ENCODE results near the gene AOPEP.

The AOPEP gene

DNA sequence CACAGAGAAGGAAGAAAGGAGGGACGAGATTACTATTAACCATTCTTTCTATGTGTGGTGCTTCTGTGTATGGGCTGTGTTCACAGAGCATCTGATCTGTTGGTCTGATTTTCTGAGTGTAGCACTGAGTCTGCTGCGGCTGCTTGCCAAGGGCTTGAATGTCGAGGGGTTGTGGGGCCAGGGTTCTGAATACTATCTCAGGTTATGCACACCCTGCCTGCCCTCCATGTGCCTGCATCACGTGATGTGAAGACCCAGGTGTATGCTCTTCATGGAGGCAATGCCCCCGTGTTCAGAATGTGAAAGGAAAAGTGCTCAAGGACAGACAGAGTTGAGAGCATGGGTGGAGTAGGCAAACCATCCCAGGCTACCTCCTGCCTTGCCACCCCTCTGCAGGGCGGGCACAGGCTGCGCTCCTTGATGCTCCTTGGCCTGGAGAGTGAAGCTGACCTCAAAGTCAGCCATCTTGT, 336.1 kb downstream of the AOPEP start:
- no peak for DNase-seq (ENCODE audit: low spot score)

DNA sequence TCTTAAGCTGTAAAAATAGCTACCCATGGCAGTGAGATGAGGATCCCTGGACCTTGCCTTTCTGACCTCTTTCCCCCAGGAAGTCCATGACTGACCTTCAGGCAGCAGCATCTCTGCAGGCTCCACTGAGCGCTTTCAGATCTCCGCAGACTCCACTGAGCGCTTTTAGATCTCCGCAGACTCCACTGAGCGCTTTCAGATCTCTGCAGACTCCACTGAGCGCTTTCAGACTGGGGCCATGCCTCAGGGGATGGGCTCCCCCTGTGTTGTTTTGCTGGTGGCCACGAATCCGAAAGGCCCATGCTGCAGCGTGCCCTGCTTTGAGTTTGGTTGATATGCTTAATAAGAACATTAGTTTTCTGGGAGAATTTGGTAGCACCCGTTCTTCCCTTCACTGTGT, 336.8 kb downstream of the AOPEP start:
- DNase-seq (ENCODE audit: low spot score): no peak

DNA sequence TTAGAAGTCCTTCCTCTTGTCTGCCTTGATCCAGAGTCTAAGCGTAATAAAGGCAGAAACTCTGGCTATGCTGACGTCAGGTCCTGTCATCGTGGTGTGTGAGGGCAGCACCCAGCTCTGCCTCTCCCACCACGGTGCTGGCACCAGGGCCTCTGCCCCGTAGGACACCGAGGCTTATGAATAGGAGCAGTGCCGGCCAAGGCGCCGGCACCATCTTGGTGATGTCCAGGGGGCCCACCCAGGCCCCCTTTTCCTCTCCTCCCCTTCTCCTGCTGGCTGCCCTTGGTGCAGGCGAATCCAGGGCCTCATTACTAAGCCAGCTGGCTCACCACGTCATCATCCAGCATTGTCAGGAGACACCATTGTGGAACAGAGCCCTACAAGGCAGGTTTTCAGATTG, 338.7 kb downstream of the AOPEP start:
- DNase-seq (ENCODE audit: low spot score): no peak

DNA sequence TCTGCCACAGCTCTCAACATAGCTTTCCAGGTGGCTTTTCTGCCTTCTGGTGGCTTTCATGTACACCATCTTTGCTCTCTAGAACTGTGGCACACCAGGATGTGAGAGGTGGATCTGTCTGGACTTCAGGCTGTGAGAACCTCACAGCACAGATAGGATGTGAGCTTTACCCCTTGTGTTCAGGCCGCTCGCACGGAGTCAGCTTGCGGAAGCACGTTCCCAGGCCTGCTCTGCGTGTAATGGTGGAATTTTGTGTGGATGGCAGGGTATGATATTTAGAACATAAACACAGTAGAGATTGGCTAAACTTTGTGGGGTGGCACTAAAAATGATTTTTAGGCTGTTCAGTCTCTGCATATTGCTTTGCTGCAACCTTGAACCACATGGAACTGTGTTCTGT, 340.6 kb downstream of the AOPEP start:
- no peak for DNase-seq (ENCODE audit: low spot score)

DNA sequence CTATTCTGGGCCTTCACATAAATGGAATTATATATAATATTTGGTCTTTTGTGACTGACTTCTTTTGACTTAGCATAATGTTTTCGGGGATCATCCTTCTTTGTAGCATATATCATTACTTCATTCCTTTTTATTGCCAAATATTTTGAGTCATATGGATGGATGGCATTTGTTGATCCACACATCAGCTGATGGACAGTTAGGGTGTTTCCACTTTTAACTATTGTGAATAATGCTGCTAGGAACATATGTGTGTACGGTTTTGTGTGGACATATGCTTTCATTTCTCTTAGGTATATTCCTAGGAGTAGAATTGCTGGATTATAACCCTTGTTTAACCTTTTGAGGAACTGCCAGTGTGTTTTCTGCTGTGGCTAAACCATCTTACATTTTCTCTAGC, 341.4 kb downstream of the AOPEP start:
- no peak for DNase-seq (ENCODE audit: low spot score)

DNA sequence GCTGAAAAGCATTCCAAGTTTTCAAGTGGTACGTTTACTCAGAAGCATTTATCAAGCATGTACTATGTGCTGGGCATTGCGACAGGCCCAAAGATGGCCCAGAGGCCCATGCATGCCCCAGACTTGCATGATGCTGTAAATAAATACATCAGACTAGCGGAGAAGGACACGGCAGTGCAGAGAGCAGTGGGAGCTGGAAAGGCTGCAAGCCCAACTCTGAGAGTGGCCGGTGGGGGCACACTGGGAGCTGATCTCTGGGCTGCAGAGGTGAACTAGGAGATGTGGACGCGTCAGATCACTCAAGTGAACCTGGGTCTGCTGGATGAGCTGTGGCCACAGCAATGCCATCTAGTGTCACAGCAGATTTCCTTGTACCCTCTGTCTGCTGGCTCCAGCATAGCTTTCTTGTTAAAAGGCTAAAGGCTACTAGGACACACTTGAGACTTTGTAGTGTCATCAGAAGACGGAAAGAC, 344.1 kb downstream of the AOPEP start:
- DNase-seq (ENCODE audit: low spot score): no peak

DNA sequence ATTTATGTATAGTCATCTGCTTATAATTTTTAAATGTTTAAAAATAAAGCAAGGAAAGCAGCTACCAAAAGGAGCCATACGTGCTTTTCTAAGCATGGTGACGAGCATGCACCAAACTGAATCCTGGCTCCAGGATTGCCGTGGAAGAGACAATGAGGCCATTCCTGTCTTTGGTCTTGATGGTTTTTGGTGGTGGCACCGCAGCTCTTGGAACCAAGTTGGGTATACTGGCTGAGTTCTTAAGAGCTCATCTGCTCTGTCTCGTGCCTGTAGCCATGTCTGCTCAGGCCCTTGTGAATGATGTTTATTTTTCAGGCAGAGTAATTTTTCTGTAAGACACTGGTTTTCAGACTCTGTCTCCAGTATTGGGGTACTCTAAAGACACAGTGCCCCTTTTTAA, 345.0 kb downstream of the AOPEP start:
- no peak for DNase-seq (ENCODE audit: low spot score)

DNA sequence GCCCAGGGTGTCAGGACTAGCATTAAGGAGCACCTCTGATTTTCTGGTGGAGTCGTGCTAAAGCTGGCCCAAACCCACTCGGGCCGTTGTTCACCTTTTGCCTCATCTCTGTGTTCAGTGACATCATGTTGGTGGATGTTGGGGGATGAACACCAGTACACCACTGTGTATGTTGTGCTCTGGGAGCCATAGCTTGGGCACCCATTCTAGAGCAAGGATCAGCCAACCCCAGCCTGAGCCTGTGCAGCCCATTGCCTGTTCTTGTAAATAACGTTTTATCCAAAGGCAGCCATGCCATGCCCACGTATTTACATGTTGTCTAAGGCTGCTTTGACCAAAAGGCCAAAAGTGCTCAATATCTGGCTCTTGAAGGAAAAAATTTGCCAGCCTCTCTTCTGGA, 345.4 kb downstream of the AOPEP start:
- no peak for DNase-seq (ENCODE audit: low spot score)

DNA sequence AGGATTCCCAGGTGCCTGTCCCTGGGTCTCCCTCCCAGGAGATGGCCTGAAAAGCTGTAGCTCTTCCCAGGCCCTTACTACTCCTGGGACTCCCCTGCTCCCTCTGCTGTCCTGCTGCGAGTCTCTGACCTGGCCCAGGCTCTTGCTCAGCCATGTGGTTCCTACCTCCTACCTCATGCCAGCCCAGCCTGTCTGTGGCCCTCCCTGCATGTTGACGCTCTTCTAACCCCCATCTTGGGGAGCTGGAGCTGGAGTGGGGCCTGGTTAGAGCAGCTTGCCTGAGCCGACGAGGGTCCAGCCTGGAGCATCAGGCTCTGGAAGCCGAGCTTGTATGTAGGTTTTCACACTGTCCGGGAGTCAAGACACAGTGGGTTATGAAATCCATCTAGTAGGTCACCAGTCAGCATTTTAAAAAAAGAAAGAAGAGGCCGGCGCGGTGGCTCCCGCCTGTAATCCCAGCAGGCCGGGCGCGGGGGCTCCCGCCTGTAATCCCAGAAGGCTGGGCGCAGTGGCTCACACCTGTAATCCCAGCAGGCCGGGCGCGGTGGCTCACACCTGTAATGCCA, 346.6 kb downstream of the AOPEP start:
- DNase-seq (ENCODE audit: low spot score): no peak

DNA sequence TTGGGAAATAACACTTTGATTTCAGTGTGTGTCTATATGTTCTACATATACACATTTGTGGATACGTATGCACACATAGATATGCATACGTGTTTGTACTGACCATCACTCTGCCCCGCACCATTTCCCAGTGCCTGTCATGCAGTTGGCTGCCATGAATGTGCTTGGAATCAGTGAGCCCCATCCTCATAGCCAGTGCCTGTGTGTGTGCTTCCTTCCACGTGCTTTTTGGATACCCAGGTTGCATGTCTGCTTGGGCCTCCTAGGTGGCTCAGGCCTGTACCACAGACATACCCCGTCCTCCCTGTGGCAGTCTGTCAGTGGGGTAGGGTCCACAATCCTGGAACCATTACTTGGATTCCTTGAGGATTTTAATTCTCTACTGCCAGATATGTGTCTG, 347.4 kb downstream of the AOPEP start:
- DNase-seq (ENCODE audit: low spot score): no peak

DNA sequence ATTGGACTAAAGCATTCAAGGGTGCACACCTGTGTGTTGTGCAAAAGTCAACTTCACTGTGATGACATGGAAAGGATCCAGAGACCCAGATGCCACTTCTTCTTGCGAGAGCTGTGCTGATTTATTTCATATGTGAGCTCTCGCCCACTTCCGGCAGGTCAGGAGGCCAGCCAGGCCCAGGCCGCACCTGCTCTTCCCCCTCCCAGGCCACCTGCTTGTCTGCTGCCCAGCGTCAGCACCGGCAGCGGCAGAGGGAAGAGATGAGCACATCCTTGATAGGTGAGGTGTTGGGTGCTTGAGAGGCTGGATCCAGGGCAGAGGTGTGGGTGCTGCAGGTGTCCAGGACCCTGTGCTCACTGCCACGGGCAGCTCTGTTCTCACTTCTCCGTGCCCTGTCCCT, 348.1 kb downstream of the AOPEP start:
- DNase-seq (ENCODE audit: low spot score): no peak

DNA sequence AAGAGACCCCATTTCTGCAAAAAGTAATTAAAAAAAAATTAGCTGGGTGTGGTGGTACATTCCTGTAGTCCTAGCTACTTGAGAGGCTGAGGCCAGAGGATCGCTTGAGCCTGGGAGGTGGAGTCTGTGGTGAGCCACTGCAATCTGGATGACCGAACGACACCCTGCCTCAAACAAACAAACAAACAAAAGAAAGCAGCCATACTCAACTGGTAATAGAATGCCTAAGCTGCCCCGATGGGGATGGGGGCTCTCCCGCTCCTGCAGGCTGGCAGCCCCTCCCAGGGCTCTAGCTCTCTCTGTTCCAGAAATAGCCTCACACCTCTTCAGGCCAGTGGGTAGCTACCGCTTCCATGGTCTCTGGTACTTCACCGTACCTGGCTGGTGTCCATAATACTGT, 349.2 kb downstream of the AOPEP start:
- DNase-seq (ENCODE audit: low spot score): no peak

DNA sequence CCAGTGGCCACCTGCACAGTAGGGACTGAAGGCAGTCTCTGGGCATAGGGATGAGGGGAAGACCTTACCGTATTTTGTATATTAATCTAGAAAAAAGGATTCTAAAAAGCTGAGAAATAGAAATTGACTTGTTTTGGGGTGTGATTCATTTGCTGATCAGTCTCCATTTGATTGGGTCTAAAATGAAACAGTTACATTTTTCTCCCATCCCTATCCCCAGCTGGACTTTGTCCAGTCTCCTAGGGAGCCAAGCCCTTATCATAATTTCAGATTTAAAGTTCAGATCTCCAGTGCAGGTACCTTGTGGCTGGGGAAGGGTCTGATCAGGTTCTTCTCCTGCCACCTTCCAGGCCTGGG, 350.2 kb downstream of the AOPEP start:
- DNase-seq (ENCODE audit: low spot score): no peak

DNA sequence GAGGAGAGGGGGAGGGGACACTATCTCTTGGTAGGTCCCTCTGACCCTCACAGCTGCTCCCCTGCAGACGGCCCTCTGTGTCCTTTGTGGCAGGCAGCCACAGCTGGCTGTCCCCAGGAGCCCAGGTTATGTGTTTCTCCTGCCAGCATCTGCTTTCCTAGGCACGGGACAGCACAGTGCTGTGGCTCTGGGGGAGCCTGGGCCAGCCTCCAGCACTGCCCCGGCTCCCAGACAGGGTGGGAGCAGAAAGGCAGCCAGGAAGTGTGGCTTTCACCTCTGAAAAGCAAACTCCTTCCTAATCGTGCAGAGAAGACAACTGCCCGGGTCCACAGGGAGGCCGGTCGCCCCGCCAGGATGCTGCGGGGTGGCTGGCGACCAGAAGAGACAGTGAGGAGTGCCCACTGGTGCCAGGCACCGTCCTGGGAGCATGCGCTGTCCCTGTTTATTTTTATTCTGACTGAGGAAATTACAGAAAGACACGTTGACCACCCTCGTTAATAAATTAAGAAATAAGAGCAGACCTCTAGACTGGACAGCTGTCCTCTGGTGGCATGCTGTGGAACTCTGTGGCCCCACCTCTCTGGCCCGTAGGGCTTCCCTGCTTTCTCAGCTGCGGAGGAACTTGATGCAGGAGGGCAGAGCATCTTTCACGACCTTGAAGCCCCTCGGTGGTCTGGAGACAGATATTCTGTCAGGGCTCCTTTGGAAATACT, 350.7 kb downstream of the AOPEP start:
- DNase-seq (ENCODE audit: low spot score): no peak

DNA sequence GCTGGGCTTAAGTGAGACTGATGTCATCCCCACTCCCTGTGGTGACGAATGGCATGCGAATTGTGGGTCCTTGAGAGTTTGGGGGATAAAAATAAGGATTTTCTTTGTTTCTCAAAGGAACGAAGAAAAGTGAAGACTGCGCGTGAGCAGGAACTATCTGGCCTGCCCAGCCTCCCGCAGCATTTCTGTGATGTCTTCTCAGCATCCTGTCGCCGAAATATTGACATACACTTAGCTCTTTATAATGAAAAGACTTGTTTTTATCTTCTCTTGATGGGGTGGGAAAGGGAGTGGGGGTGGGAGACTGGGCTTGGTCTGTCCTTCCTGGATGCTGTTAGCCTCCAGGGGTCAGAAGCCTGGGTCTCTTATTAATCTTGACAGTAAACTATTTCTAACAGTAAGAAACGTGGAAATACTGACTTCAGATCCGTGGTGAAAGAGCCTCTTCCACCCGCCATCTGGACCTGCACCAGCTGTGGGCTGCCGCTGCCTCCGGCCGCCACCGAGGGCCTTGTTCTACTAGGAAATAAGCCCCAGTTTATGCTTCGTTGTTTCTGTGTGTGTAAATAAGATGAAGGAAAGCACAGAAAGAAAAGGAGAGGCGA, 351.4 kb downstream of the AOPEP start:
- DNase-seq (ENCODE audit: low spot score): no peak

DNA sequence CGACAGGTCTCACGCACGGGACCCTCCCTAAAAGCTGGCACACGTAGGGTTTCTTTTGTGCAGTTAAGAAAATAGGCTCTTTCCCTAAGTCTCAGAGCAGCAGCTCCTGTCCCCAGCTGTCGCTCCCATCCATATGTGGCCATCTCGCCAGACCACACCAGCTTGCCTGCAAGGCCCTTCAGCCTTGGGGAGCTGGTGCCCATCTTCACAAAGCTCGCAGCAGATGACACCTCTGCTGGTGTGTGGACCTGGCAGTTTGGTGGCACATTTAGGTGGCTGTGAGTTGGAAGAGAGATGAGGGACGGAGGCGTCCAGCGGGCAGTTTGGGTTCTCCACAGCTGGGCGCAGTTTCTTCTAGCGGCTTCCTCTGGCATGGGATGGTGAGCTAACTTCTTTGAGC, 352.0 kb downstream of the AOPEP start:
- DNase-seq (ENCODE audit: low spot score): no peak

DNA sequence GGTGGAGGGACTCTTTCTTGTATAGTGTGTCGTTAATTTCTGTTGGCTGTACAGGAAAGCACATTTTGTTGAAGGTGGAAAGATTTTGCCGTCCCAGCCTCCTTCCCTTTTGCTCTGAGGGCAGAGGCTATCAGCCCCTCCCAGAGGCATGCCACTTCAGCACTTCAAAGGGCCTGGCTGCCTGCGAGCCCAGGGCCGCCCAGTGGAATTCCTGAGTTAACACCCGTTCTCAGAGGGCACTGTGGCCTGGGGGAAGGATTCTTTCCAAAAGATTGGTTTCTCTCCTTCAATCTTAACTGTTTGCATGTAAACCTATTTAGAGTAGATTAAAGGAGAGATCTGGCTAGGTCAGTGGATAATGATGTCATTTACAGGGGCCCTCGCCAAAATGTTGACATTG, 352.4 kb downstream of the AOPEP start:
- no peak for DNase-seq (ENCODE audit: low spot score)

DNA sequence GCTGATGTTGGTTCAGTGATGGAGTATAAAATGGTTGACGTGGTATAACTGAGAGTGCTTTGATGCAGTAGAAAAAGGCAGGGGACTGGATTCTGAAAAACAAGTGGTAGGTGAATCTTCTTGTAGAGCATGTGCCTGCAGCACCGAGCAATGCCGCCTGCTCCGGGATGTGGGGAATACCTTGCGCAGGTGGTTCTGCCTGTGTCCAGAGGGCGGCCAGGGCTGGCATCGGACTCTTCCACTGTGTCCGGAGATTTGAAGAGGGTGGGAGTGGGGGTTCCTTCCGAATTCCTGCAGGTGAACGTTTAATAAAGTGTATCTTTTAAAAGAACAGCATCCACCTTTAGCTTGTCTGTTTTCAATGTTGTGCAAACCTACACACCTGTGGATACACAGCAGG, 353.0 kb downstream of the AOPEP start:
- no peak for DNase-seq (ENCODE audit: low spot score)

DNA sequence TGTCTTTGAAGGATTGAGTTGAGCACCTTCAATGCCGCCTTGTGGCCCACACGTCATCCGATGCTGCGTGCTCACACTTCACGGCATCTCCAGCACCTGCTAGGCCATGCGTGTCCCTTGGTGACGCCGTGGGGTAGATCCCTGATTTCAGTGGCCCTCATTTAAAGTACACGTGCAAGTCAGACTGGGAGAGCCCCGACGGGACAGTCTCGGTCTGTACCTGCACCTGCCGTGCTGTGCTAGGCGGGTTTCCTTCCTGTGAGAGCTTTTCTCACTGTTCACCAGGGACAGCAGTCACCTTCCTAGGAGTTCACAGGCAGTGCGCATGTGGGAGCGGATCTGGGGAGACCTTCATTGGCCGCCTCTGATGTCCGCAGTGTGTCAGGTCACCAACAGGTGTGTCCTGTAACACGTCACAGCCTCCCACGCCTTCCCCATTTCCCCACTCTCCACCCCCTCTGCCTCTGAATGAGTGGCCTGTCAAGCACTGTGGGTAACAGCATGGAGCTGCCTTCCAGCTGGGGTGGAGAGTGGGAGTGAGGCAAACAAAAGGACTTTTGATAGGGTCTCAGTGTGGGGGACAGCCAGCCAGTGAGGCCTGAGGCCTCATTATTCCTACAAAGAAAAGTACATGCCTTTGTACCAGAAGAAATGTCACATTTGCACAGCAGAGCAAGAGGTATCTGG, 354.6 kb downstream of the AOPEP start:
- no peak for DNase-seq (ENCODE audit: low spot score)

DNA sequence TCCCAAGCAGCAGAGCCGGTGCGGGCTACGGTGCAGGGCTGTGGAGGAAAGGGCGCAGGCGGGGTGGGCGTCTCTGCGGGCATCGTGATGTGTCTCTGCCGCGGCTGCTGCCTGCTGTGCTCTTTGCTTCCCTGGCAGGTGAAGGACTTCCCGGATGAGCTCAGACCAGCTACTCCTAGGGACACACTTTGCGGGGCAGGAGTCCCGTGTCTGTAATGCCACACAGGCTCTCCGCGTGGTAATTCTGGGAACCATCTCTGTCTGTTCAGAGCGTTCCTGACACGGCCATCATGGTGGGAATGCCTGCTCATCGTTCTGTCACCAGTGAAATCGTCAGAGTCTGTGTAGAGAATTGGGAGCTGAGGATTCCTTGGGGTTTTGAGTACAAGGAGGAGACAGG, 355.5 kb downstream of the AOPEP start:
- DNase-seq (ENCODE audit: low spot score): no peak

DNA sequence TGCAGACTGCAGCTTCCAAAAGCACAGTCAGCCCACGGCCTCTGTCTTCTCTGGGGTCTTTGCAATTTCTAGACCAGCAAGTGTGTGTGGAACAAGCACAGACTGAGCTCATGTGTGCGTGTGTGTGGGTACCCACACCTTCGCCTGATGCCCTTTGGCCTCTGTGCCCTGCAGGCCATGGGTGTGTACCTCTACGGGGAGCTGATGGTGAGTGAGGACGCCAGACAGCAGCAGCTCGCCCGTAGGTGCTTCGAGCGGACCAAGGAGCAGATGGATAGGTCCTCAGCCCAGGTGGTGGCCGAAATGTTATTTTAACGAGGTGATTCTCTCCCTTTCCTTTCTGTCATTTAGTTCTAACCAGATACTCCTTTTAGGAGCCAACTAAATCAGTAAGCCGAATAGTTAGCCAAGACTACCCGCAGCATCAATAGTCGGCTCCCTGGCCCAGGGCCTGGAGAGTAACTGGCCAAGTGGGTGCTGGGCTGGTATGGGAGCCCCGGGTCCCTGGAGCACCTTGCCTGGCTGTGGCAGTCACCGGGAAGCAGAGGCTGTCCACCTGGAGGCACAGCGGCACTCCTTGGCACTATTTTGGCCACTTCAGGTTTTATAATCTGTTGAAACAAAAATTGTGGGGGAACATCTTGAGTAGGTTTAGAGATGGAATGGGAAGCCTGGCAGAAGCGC, 356.0 kb downstream of the AOPEP start:
- no peak for DNase-seq (ENCODE audit: low spot score)

DNA sequence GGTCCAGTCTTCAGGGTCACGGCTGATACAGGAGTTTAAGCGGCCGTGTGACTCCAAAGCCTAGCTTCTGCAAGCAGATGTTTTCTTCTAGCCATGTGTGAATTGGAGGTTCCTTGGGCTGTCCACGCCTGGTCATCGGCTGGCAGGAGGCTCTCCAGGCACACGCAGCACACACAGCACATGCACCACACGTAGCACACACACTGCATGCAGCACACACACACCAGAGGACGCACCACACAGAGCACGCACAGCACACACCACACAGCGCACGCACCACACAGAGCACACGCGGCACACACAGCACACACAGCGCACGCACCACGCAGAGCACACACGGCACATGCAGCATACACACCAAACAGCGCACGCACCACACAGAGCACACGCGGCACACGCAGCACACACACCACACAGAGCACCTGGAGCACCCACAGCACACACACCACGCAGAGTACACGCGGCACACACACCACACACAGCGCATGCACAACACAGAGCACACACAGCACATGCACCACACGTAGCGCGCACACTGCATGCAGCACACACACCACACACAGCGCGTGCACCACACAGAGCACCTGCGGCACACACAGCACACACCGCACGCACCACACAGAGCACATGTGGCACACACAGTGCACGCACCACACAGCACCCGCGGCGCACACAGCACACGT, 356.7 kb downstream of the AOPEP start:
- no peak for DNase-seq (ENCODE audit: low spot score)
